ENCODE data around the gene ZC2HC1B.

DNA sequence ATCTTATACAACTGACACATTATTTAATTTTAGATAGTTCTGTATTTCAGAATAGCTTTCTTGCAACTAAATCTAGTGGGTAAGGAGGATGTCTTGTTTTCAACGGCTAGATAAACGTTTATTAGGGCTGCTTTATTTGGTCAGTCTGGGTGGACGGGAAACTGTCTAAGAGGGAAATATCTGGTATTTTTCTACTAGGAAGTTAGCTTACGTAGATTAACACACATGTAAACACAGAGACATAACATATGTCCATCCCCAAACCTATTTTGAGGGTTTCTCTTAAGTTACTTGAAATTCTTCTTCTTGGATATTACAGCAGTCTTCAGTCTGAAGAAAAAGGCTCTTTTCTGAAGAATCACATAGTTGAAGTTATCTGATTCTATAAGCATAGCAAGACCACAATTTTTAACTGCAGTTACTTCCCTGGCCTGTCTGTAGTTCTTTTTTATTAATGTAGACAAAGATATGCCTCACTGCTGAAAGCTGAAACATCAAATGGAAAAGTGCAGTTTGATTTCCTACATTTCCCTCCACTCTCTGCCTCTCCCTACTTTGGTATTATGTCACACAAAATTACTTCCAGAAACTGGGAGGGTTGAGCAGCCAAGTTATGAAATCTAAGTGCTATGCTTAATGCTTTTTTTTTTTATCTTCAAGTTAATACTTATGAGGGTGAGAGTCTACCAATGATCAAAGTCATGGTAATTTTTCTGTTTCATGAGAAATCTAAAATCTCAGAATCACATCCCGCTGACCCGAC, 106.4 kb downstream of the ZC2HC1B start:
- TF ChIP-seq CTCF (conservative IDR thresholded peaks at IDR 0.05 in 1 of 2, IDR thresholded peaks at IDR 0.05 in 1 of 2; ENCODE audit: low read depth in 1 of 2, low read length in 2 of 2) (no peak), EZH2 (IDR thresholded peaks at IDR 0.05; ENCODE audit: low read length, missing control alignments) (no peak)
